Activated T-cell treated with anti-CD3 and anti-CD28 coated beads for 4 hours (primary cell): ENCODE measurements around the gene ZNRF3.
"Not testable (repeated sequence)": the region's sequence is repeated elsewhere in the genome, so short reads cannot be mapped to it uniquely, and the experiment has no call there.

Source experiments
- DNase-seq: peaks from one replicate; pipeline ENCODE4 v3.0.0-alpha.2; 2020

The ZNRF3 gene

DNA sequence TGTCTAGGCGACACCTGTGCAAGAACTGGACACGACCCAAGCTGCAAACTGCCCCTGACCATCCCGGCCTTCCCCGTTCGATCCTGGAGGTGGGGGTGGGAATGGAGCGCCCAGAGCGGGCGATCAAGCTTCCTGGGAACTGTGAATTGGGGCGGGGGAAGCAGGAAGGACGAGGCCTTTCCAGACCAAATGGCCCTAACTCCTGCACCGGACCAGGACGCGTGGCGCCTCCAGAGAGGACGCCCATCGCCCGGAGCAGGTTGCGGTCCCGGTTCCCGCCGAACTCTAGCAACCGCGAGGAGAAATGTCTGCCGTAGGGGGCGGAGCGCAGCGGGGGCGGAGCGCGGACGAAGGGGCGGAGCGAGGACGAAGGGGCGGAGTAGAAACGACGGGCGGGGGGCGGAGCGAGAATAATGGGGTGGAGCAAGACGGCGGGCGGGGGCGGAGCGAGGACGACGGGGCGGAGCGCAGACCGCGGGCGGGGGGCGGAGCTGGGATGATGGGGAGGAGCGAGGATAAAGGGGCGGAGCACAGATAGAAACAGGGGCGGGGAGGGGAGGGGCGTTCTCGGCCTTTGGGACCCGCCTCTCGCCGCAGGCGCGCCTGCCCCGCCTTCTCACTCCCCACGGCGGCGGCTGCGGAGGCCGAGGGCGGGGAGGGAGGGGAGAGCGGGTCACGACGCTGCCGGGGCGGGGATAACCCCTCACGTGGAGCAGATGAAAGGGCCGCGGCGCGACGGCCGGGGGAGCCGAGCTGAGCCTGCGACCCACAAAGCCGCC is at the start of gene ZNRF3:
Gene ZNRF3, plus strand, starts transcription at position 695 of the 779 bp plus-strand sequence. CDS start 195 bp downstream, outside the sequence.
- DNase-seq = peak; percentile 93

DNA sequence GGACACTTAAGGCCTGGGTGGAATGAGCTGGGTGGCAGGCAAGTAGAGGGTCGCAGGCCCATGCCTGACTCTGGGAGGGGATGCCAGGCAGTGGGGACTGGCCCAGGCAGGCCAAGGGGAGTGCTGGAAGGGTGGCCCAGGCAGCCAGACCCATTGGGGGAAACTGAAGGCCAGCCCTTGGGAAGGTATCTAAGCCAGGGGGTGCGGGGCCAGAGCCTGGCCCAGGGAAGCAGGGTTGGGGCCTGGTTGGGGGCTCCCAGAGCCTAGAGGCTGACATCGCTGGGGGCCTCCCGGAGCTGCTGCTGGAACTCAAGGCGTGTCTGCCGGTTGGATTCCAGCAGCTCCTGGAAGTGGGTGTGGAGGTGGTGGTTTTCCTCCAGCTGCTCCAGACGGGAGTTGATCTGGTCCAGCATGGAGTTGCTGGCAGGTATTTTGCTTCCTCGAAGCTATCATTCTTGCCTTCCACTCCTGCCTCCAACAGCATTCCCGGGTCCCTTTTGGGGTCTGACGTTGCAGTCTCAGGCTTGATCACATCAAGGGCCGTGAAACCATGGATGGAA is 47.7 kb upstream of the ZNRF3 start:
- no peak for DNase-seq

DNA sequence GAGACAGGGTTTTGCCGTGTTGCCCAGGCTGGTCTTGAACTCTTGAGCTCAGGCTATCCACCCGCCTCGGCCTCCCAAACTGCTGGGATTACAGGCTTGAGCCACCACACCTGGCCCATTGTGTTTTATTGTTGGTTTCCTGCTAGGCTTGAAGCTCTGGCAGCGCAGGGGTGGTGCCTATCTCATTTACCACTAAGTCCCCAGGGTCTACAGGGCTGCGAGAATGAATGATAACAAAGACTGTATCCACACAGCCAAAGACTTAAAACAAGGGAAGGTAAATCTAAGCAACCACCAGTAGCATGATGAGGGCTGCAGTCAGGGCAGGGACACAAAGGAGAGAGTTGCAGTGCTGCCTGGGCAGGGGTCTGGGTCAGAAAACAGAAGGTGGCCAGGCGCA is 45.7 kb upstream of the ZNRF3 start:
- no peak for DNase-seq

DNA sequence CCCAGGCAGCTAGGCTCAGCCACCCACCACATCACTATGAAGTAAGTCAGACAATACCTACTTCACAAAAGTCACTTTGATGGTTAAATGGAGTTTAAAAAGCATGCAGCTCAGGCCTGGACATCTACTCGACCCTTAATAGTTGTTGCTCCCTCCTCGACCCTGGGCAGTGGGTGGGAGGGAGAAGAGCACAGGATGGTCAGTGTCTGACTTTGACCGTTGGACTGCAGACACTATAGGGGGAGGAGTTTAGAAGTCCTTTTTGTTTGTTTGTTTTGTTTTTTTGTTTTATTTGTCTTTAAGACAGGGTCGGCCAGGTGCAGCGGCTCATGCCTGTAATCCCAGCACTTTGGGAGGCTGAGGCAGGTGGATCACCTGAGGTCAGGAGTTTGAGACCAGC is 44.4 kb upstream of the ZNRF3 start:
- no peak for DNase-seq

DNA sequence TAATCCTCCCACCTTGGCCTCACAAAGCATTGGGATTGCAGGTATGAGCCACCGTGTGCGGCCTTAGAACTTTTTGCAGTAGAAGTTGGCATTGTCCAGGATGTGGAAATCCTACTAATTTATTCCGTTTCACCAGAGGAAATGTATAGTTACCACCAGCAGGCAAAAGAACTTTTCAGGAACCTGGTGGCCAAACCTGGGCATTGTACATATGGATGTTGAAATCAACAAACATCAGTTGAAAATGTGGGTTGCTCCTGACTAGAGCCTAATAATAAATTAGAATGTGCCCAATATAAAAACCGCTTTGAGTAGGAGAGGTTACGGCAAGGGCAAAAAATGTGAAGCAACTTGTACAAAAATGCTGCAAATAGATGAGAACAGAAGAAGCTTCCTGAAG is 42.3 kb upstream of the ZNRF3 start:
- DNase-seq = no peak

DNA sequence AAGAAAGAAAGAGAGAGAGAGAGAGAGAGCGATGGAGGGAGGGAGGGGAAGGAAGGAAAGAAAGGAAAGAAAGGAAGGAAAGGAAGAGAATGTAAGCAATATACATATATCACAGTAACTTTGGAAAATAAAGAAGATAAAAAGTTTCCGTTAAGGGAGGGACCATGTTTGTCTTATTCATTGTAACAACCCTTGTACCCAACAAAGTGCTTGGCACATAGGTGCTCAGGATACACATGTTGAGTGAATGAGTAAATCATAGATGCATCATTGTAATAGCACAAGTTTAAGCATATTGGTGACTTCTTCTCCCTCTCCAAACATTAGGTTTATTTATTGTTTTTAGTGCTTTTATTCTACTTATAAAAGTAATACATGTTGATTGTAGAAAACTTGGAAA is 39.7 kb upstream of the ZNRF3 start:
- DNase-seq = no peak

DNA sequence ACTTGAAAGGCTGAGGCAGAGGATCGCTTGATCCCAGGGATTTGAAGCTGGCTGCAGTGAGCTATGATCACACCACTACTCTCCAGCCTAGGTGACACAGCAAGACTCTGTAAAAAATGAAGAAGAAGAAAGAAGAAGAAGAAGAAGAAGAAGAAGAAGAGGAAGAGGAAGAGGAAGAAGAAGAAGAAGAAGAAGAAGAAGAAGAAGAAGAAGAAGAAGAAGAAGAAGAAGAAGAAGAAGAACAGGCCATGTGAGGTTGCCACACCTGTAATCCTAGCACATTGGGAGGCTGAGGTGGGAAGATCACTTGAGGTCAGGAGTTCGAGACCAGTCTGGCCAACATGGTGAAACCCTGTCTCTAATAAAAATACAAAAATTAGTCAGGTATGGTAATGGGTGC is 39.1 kb upstream of the ZNRF3 start:
- not testable (repeated sequence) for DNase-seq

DNA sequence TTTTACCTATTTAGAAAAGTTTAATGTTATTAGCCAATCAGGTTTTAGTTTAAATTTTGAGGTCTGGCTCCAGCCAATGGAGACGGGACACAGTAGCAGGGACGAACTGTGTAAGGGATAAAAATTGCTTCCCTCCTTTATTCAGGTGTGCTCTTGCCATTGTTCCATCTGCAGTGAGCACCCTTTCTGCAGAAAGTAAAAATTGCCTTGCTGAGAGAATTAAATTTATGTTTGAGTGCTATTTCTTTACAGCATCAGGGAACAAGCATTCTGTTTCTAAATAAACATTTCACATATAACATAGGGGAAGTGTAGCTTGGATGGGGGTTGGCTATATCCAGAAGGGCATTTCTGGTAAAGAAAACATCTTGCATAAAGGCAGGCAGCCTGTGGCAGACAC is 36.4 kb upstream of the ZNRF3 start:
- no peak for DNase-seq

DNA sequence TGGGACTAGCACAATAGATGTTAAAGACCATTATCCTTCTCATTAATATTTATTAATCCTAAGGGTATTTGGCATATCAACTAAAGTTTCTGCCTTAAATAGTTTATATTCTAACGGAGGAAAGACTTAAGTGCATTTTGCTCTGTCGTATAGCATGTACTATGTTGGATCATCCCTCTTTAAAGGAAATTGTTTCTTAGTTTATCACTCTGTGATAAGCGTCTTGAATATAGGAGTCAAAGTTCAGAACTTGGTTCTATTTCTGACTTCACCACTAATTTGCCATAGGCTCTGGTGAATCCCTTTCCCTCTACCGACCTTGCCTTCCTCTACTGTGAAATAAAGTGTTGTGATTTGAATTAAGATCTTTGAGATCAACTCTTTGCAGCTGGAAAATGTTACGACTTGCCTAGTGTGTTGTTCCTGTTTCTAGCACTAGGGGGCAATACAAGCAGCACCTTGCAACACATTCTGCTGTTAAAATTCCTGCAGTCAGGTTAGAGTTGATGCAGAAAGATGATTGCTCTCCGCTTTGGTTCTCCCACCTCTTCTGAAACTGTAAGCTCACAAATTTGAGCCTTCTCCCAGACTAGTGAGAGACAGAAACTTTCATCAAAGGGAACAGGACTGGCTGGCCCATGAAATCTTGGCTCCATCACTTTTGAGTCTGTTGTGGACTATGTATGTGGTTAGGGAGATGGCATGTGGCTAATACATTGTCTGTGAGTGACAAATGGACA is 27.8 kb upstream of the ZNRF3 start:
- peak; percentile 35 for DNase-seq

DNA sequence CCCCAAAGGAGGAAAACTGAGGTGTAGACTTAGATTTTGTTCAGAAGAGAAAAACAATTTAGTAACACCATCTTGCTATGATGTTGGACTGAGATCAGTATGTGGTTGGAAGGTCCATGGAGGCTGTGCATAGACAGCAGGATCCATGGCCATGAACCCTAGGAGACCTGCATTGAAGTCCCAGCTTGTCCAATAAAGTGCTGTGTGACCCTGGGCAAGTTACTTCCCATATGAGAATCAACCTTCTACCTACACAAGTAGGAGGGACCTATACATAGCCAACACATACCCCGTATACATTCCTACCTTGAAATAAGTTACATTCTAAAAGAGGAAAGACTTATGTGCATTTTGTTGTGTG is 27.3 kb upstream of the ZNRF3 start:
- no peak for DNase-seq

DNA sequence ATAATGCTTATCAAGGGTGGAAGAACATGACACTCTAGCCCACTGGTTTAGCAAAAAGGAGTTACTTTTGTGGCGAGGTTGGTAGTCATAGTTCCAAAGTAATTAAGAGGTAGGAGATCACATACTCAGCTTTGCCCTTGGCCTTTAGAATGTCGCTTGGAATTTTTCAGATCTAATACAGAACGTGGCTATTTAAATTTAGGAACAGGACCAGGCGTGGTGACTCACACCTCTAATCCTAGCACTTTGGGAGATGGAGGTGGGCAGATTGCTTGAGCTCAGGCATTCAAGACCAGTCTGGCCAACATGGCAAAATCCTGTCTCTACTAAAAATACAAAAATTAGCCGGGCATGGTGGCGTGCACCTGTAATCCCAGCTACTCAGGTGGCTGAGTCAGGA is 26.1 kb upstream of the ZNRF3 start:
- no peak for DNase-seq

DNA sequence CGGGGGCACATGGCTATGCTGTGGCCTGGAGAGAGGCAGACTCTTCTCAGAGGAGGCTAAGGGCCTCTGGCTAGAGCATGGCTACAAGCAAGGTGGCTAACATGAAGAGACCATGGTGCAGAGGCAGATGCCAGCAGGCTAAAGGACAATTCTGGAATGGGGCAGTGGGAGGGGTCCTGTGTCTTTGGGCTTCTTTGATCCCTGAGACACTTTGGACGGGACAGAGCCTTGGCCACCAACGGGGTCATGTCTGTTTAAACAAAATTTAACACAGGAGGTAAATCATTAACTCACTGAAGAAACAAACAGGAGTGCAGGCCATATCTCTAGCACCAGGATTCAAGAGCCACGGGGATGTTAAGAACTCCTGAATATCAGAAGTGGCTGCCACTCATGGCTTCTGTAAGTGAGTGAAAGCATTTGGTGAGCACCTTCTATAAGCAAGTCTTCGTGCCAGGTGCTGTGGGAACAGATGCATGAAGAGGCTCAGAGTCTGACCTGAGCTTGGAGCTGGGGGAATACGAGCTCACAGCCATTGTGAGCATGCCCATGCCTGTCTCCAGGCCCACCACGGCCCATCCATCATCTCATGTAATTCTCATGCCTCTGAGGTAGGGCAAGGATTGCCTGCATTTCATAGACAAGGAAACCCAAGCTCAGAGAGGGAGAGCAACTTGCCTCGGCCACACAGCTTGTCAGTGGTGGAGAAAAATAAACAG is 18.3 kb upstream of the ZNRF3 start:
- DNase-seq = no peak

DNA sequence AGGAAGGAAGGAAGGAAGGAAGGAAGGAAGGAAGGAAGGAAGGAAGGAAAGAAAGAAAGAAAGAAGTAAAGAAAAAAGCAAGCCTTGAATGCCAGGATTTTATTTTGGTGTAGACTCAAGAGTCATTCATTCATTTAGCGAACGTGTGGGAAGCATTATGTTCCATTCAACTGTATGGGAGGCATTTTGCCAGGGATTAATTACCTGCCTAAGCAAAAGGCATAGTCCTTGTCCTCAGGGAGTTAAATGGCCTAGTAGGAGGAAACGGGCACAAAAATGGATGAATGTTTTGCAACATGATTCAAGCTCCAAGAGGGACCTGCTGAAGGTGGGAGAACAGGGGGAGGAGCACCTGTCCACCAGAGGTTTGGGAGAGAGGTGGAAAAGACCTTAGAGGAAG is 16.2 kb upstream of the ZNRF3 start:
- no peak for DNase-seq

DNA sequence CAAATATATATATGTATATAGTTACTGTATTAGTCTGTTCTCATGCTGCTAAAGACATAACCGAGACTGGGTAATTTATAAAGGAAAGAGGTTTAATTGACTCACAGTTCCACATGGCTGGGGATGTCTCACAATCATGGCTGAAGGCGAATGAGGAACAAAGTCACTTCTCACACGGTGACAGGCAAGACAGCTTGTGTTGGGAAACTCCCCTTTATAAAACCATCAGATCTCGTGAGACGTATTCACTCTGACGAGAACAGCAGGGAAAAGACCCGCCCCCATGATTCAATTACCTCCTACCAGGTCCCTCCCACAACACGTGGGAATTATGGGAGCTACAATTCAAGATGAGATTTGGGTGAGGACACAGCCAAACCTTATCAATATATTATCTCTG is 15.0 kb upstream of the ZNRF3 start:
- DNase-seq = not testable (repeated sequence)

DNA sequence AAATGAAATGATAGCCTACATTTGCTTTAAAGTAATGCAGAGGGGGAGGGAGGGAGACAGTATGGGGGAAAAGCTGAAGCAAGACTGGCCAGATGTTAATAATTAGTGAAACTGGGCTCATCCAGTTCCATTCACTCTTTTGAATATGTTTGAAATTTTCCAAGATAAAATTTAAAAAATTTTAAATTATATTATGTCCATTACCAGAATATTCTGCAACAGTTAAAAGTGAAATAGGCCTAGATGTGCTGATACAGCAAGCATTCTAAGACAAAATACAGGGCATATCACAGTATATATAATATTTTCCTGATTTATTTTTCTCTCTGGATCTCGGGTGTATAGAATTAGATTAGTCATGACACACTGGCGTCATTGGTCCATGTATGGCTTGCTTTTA is 13.6 kb upstream of the ZNRF3 start:
- no peak for DNase-seq

DNA sequence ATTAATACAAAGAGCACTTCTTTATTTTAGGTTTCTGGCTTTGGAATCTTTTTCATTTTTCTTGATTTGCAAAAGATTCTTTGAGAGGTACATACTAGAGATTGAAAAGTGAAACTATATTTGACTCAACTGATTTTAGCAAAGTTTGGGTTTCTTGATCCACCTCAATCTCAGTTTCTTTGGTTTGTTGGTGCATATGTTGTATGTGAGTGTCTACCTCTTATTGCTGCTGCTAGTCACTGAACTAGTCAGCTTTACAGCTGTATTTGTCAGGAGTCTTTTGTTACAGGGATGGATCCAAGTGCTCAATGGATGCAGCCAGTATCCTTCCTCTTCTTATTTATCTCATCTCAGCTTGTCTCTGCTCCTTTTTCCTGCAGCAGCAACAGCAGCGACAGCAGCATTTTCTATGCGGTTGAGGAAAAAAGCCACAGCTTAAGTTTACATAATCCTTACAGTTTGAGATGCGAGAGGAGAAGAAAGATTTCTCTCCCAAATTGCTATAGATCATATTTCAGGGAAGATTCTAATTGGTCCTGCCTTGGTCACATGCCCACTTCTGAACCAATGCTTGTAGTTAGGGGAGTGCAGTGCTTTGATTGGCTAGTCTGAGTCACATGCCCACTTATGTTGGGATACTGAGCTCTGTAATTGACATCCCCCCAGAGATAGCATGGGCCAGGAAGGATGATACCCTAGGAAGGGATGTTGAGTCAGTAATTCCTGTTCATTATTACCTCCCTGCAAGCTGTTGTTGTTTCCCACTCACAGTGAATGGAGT is 10.0 kb upstream of the ZNRF3 start:
- DNase-seq = no peak

DNA sequence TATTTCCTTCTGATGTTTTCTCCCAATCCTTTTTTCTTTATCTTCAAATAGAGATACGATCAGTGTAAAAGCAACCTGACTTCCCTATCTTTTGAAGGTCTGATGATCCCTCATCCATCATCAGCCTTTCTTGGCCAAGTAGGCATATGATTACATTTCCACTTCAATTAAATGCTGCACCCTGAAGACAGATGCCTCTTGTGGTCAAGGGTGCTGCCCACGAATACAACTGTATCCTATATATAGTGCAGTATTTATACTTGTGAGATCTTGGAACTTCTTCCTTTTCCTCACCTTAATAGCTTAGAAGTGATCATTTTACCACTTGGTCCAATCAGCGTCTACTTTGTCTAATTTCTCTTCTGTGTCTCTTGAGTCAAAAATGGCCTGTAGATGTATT is 9.3 kb upstream of the ZNRF3 start:
- DNase-seq = no peak

DNA sequence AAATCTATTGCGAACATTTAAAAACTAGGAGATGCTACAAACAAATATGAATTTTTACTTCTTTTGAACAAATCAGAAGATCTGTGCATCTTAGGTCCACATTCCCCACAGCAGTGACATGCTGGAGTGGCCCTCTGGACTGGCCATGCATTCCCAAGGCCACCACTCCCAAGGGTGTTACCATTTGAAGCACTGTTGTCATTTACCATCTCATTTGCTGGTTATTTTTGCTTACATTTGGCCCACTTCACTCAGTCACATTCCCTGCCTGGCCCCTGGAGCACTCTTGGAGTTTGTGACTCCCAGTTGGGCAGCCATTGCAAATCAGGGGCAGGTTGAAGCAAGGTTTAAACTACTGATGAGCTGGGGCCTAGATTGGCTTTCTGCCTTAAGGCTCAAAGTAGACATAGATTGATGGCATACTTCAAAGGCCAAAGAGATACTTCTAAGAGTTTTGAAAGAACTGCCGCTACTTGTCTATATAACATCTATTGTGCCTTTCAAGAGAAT is 8.5 kb upstream of the ZNRF3 start:
- no peak for DNase-seq

DNA sequence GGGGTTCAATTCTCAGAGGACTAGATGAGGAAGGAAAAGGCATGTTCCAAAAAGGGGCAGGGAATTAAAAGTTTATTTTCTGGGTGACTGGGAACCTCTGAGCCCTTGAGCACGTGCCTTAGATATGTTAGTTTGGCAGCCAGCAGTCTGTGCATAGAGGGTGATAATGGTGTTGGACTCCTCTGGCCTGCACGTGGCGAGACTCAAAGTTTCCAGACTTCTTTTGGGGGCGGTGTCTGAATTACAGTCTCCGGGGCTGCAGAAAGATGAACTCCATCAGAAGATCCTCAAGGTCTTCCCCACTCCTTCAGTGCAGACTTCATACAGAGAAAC is 861 bp upstream of the ZNRF3 start:
- DNase-seq = peak; percentile 29

DNA sequence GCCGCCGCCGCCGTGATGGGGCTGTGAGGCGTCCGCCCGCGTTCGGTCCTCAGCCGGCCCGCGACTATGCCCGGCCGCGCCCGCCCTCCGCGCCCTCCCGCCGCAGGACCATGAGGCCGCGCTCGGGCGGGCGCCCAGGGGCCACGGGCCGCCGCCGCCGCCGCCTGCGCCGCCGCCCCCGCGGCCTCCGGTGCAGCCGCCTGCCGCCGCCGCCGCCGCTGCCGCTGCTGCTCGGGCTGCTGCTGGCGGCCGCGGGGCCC is 215 bp downstream of the ZNRF3 start:
- no peak for DNase-seq

DNA sequence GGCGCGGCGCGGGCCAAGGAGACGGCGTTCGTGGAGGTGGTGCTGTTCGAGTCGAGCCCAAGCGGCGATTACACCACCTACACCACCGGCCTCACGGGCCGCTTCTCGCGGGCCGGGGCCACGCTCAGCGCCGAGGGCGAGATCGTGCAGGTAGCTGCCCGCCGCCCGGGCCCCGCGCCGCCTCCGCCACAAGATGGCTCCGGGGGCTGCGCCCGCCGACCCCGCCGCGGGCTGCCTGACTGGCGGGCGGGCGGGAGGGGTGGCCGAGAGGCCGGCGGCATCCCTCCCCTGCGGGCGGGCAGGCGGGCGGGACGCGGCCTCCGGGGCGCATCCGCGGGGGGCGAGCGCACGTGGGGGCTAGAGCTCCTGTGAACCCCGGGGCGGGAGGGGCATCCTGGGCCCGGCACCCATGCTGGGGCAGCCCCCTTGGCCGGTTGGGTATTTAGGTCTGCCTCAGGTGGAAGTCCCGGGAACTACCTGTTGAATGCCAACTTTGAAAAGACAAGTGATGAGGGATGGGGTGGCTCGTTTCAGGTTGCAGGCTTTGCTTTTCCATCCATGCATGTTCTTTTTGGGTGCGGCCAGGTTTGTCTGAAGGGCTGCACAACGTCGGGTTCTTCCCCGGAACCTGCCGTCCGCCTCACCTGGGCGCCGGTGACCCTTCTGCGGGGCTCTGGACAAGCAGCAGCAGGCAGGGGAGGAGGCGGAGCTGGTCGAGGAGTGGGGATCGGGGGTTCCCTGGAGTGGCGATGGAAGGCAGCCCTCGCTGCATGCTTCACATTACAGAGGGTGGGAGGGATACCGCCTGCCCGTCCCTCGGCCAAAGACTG is 760 bp downstream of the ZNRF3 start:
- peak; percentile 17 for DNase-seq

DNA sequence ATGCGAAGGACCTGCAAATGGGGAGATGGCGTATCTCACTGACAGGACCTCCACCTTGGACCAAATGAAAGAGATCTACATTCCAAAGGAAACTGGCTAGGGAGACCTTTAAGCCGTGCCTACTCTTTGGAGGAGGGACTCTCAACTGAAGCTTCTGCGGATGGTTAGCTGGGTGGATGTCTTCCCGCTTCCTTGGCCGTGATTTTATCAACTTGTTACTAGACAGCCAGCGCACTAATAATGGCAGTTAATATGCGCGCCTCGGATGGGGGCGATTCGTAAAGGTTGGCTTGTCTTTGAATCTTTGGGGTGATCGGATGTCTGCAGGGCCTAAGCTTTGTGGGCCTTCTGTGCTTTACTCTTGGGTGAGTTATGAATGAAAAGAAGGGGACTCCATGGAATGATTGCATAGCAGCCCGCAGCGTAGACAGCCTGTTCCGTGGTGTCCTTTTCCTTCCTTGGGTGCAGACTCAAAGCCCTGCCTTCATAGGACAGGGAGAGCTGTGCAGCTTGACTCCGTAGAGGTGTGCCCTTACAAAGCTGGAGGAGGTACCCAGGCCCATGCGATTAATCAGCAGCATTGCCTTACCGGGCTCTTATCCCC is 1.5 kb downstream of the ZNRF3 start:
- DNase-seq = no peak
